Measurements from ENCODE around the gene DPEP2NB. TPM values are rescaled to one million over a fixed set of nuclear protein-coding genes. Genes with fewer than 3 reads are reported as not detected.

Gene DPEP2NB
- total RNA-seq, 5 donors from 2014 or later (not counting 1 experiment from before 2014, with no cell fraction given): not detected

DNA sequence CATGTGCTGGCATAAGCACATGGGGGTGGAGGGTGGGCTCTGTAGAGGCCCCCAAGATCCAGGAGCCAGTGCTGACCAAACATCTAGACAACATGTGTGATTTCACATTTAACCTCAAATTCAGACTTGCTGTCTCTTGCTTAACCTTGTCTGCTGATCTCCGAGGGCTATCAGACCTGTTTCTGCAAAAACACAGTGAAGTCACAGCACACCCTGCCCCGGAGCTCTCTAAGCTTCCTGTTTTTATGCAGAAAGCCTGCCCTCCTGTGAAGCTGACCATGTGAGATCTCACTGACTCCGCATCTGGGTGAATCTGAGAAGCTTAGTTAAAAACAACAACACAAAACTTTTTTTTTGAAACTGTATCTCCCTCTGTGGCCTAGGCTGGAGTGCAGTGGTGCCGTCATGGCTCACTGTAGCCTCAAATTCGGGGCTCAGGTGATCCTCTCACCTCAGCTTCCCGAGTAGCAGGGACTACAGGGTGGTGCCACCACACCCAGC, 9.9 kb downstream of the DPEP2NB start:
- DNase-seq (peak; percentile 33 to 87 (median 61)), ATAC-seq (replicated peaks in 1 of 4) (peak; percentile 96 to 100 (median 99))
- ChIA-PET POLR2A (interaction anchor here in 1 of 2 donors (0.5 to 1.2 kb wide), 3 partner anchors 17 to 199 kb away, joined by 3 to 9 read pairs (median 6); partner anchors contain the start of genes DDX28, DUS2 and TSNAXIP1), CTCF (interaction anchor here in 1 of 2 donors (0.7 to 1.0 kb wide), 2 partner anchors 11 to 14 kb away, joined by 3 to 4 read pairs; no protein-coding TSS in a partner anchor)
- H3K27ac Mint-ChIP-seq: peak overlapping the region; percentile 96 to 100
- Histone ChIP-seq H3K27me3 (replicated peaks in 1 of 2; ENCODE audit: control insufficient read depth in 2 of 2, extremely low read depth in 1 of 2, insufficient read depth in 2 of 2, low read length in 1 of 2) (no peaks in the 10 kb centered on the region), H3K36me3 (ENCODE audit: control insufficient read depth in 2 of 2, extremely low read depth in 1 of 2, insufficient read depth in 1 of 2, low read length in 1 of 2) (no peaks in the 10 kb centered on the region), H3K4me3 (ENCODE audit: control insufficient read depth in 1 of 2, extremely low read depth in 1 of 2, low read length in 1 of 2) (no peak overlapping the region), H3K9me3 (no peaks in the 10 kb centered on the region), H3K27ac (ENCODE audit: low read length) (peak overlapping the region; percentile 75), H3K4me1 (ENCODE audit: control insufficient read depth in 1 of 2, extremely low read depth in 1 of 2, insufficient read depth in 2 of 2, low read length in 2 of 2) (peaks cover 19 to 58% of the 10 kb centered on the region in 2 experiments)
- no peaks in the 10 kb centered on the region for H3K36me3 Mint-ChIP-seq
- 7% methylated on average over 5 of the region's 6 CpGs for WGBS (ENCODE audit: insufficient coverage)
- peak overlapping the region; percentile 5 to 57 (median 44) for H3K4me3 Mint-ChIP-seq
- no peaks in the 10 kb centered on the region for H3K9me3 Mint-ChIP-seq
- H3K27me3 Mint-ChIP-seq: no peaks in the 10 kb centered on the region
- H3K4me1 Mint-ChIP-seq: peaks cover 41 to 52% (median 47%) of the 10 kb centered on the region in 3 donors

- Mint-ChIP-seq H3K9me3 (no peaks in the 10 kb centered on the region), H3K4me3 (peak overlapping the region in 2 of 3 donors; percentile 5 to 57), H3K27me3 (no peaks in the 10 kb centered on the region), H3K36me3 (no peaks in the 10 kb centered on the region), H3K4me1 (peaks cover 46 to 57% (median 46%) of the 10 kb centered on the region in 3 donors), H3K27ac (peak overlapping the region; percentile 96 to 100)
- no peaks in the 10 kb centered on the region for H3K27me3 ChIP-seq (replicated peaks in 1 of 2; ENCODE audit: control insufficient read depth in 2 of 2, extremely low read depth in 1 of 2, insufficient read depth in 2 of 2, low read length in 1 of 2)
- ChIA-PET POLR2A (interaction anchor here in 1 of 2 donors (0.7 kb wide), 1 partner anchor 198 kb away, joined by 3 read pairs; the partner anchor contains the start of gene TSNAXIP1), CTCF (interaction anchor here in 1 of 2 donors (1.0 kb wide), 1 partner anchor 11 kb away, joined by 3 read pairs; no protein-coding TSS in a partner anchor)
- H3K4me1 ChIP-seq (ENCODE audit: control insufficient read depth in 1 of 2, extremely low read depth in 1 of 2, insufficient read depth in 2 of 2, low read length in 2 of 2): peaks cover 23 to 63% of the 10 kb centered on the region in 2 experiments
- no peak overlapping the region for H3K4me3 ChIP-seq (ENCODE audit: control insufficient read depth in 1 of 2, extremely low read depth in 1 of 2, low read length in 1 of 2)
- WGBS (ENCODE audit: insufficient coverage): no CpG with 5 or more reads among the region's 9 CpGs
- DNase-seq (no peak), ATAC-seq (replicated peaks in 1 of 4) (no peak)
- H3K9me3 ChIP-seq: no peaks in the 10 kb centered on the region
- H3K27ac ChIP-seq (ENCODE audit: low read length): peak overlapping the region; percentile 75
- no peaks in the 10 kb centered on the region for H3K36me3 ChIP-seq (ENCODE audit: control insufficient read depth in 2 of 2, extremely low read depth in 1 of 2, insufficient read depth in 1 of 2, low read length in 1 of 2)
These were observed 10.5 kb downstream of the DPEP2NB start for GRCh38 chr16:68005211-68005610.

DNA sequence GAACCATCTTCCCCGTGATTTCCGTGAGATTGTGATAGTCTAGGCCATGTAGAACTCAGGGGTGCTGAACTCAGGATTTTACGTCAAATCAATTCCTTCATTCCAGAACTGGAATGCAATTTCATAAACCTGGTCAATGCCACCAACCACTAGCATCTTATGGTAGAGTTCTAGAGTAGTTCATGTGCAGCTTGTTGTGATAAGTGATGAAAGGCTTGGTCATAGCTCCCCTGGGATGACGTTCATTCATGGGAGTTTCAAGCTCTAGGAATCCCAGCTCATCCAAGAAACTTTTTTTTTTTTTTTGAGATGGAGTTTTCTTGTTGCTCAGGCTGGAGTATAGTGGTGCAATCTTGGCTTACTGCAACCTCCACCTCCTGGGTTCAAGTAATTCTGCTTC, 12.7 kb downstream of the DPEP2NB start:
- no peaks in the 10 kb centered on the region for H3K36me3 ChIP-seq (ENCODE audit: control insufficient read depth in 2 of 2, extremely low read depth in 1 of 2, insufficient read depth in 1 of 2, low read length in 1 of 2)
- H3K36me3 Mint-ChIP-seq: peaks cover 6% of the 10 kb centered on the region
- H3K27ac ChIP-seq (ENCODE audit: low read length): no peak overlapping the region
- no peaks in the 10 kb centered on the region for H3K9me3 ChIP-seq
- 100% methylated on average over 1 of the region's 4 CpGs for WGBS (ENCODE audit: insufficient coverage)
- ChIA-PET CTCF (interaction anchor here (0.5 to 1.1 kb wide), 7 partner anchors 12 to 188 kb away, joined by 3 to 7 read pairs (median 4); no protein-coding TSS in a partner anchor), POLR2A (no interaction called here)
- no peak for DNase-seq
- H3K4me1 Mint-ChIP-seq: peaks cover 51 to 67% (median 64%) of the 10 kb centered on the region in 3 donors
- ATAC-seq (replicated peaks in 1 of 4): no peak
- no peaks in the 10 kb centered on the region for H3K27me3 ChIP-seq (replicated peaks in 1 of 2; ENCODE audit: control insufficient read depth in 2 of 2, extremely low read depth in 1 of 2, insufficient read depth in 2 of 2, low read length in 1 of 2)
- peaks cover 35 to 82% of the 10 kb centered on the region in 2 experiments for H3K4me1 ChIP-seq (ENCODE audit: control insufficient read depth in 1 of 2, extremely low read depth in 1 of 2, insufficient read depth in 2 of 2, low read length in 2 of 2)
- H3K27ac Mint-ChIP-seq: peak overlapping the region; percentile 96
- no peaks in the 10 kb centered on the region for H3K27me3 Mint-ChIP-seq
- no peak overlapping the region for H3K4me3 Mint-ChIP-seq
- H3K4me3 ChIP-seq (ENCODE audit: control insufficient read depth in 1 of 2, extremely low read depth in 1 of 2, low read length in 1 of 2): no peak overlapping the region
- H3K9me3 Mint-ChIP-seq: no peaks in the 10 kb centered on the region

GRCh38 chr16:68000450-68000849, 15.3 kb downstream of the DPEP2NB start:
- Histone ChIP-seq H3K27ac (ENCODE audit: low read length) (peak overlapping the region; percentile 72), H3K9me3 (no peaks in the 10 kb centered on the region), H3K27me3 (replicated peaks in 1 of 2; ENCODE audit: control insufficient read depth in 2 of 2, extremely low read depth in 1 of 2, insufficient read depth in 2 of 2, low read length in 1 of 2) (no peaks in the 10 kb centered on the region), H3K36me3 (ENCODE audit: control insufficient read depth in 2 of 2, extremely low read depth in 1 of 2, insufficient read depth in 1 of 2, low read length in 1 of 2) (no peaks in the 10 kb centered on the region), H3K4me1 (ENCODE audit: control insufficient read depth in 1 of 2, extremely low read depth in 1 of 2, insufficient read depth in 2 of 2, low read length in 2 of 2) (peaks cover 23 to 72% of the 10 kb centered on the region in 2 experiments), H3K4me3 (ENCODE audit: control insufficient read depth in 1 of 2, extremely low read depth in 1 of 2, low read length in 1 of 2) (peak overlapping the region; percentile 25 to 51)
- ChIA-PET POLR2A (interaction anchor here (0.6 kb wide), 3 partner anchors 409 to 487 kb away, joined by 3 to 4 read pairs (median 3); no protein-coding TSS in a partner anchor), CTCF (interaction anchor here (0.6 to 0.9 kb wide), 3 partner anchors 9 to 1351 kb away, joined by 3 to 4 read pairs (median 4); no protein-coding TSS in a partner anchor)
- Mint-ChIP-seq H3K36me3 (peaks cover 7% of the 10 kb centered on the region), H3K27me3 (no peaks in the 10 kb centered on the region), H3K4me3 (peak overlapping the region; percentile 81 to 90 (median 88)), H3K9me3 (no peaks in the 10 kb centered on the region), H3K27ac (peak overlapping the region; percentile 96), H3K4me1 (peaks cover 40 to 71% (median 69%) of the 10 kb centered on the region in 3 donors)
- DNase-seq: peak in 2 of 35 experiments; percentile 21 to 37
- 70% methylated on average over 1 of the region's 3 CpGs for WGBS (ENCODE audit: insufficient coverage)
- peak in 3 of 4 experiments; percentile 18 to 40 (median 23) for ATAC-seq (replicated peaks in 1 of 4)

- POLR2A ChIA-PET: interaction anchor here (0.6 kb wide), 2 partner anchors 462 to 487 kb away, joined by 3 to 4 read pairs; no protein-coding TSS in a partner anchor
- CTCF ChIA-PET: interaction anchor here in 1 of 2 donors (0.9 kb wide), 1 partner anchor 8 kb away, joined by 4 read pairs; no protein-coding TSS in a partner anchor
- H3K27me3 Mint-ChIP-seq: no peaks in the 10 kb centered on the region
- H3K36me3 Mint-ChIP-seq: peaks cover 11% of the 10 kb centered on the region
- H3K36me3 ChIP-seq (ENCODE audit: control insufficient read depth in 2 of 2, extremely low read depth in 1 of 2, insufficient read depth in 1 of 2, low read length in 1 of 2): no peaks in the 10 kb centered on the region
- H3K9me3 ChIP-seq: no peaks in the 10 kb centered on the region
- peak overlapping the region; percentile 25 to 51 for H3K4me3 ChIP-seq (ENCODE audit: control insufficient read depth in 1 of 2, extremely low read depth in 1 of 2, low read length in 1 of 2)
- ATAC-seq (replicated peaks in 1 of 4): peak; percentile 3 to 35 (median 18)
- peaks cover 18 to 72% of the 10 kb centered on the region in 2 experiments for H3K4me1 ChIP-seq (ENCODE audit: control insufficient read depth in 1 of 2, extremely low read depth in 1 of 2, insufficient read depth in 2 of 2, low read length in 2 of 2)
- no peaks in the 10 kb centered on the region for H3K27me3 ChIP-seq (replicated peaks in 1 of 2; ENCODE audit: control insufficient read depth in 2 of 2, extremely low read depth in 1 of 2, insufficient read depth in 2 of 2, low read length in 1 of 2)
- peak overlapping the region; percentile 72 for H3K27ac ChIP-seq (ENCODE audit: low read length)
- H3K27ac Mint-ChIP-seq: peak overlapping the region; percentile 96
- peaks cover 40 to 71% (median 68%) of the 10 kb centered on the region in 3 donors for H3K4me1 Mint-ChIP-seq
- WGBS (ENCODE audit: insufficient coverage): no CpG with 5 or more reads among the region's 2 CpGs
- peak overlapping the region; percentile 81 to 90 (median 88) for H3K4me3 Mint-ChIP-seq
- DNase-seq: peak in 2 of 35 experiments; percentile 14 to 15
- no peaks in the 10 kb centered on the region for H3K9me3 Mint-ChIP-seq
These were observed 15.7 kb downstream of the DPEP2NB start for GRCh38 chr16:67999985-68000384.

Data from T-cell (primary cell).